Naive B cell (primary cell): ENCODE data around the gene TMIGD1. TPM values are rescaled to one million over a fixed set of nuclear protein-coding genes. Genes with fewer than 3 reads are reported as not detected.

ENCODE experiments used
- ATAC-seq, 2 donors: fragments of 150-1000 bp; cut with Tn5 transposase; 2 replicates each; pipeline ENCODE4 v1.10.0; 2021; ENCODE audit warnings: low read depth in 2 of 2, mild to moderate bottlenecking in 2 of 2, moderate library complexity in 2 of 2
- DNase-seq: peaks from one replicate; pipeline ENCODE4 v3.0.0; 2022
- H3K27ac Mint-ChIP-seq, 6 donors: one replicate each; pipeline ENCODE4 v1.8.0; 2020 to 2022; ENCODE audit warnings: mild to moderate bottlenecking in 6 of 6, mixed read lengths in 6 of 6, moderate library complexity in 5 of 6, inconsistent platforms in 2 of 6
- H3K27me3 Mint-ChIP-seq, 3 donors: one replicate each; pipeline ENCODE4 v1.8.0; 2021 to 2022; ENCODE audit warnings: mixed read lengths in 3 of 3, mild to moderate bottlenecking in 1 of 3
- H3K36me3 Mint-ChIP-seq, 2 donors: one replicate each; pipeline ENCODE4 v1.8.0; 2020 to 2022; ENCODE audit warnings: mixed read lengths in 2 of 2, inconsistent platforms in 1 of 2, mild to moderate bottlenecking in 1 of 2
- H3K4me1 Mint-ChIP-seq, 3 donors: one replicate each; pipeline ENCODE4 v1.8.0; 2020 to 2022; ENCODE audit warnings: mixed read lengths in 3 of 3, inconsistent platforms in 1 of 3, mild to moderate bottlenecking in 1 of 3, moderate library complexity in 1 of 3
- H3K4me3 Mint-ChIP-seq, 8 donors: one replicate each; pipeline ENCODE4 v1.8.0; 2020 to 2022; ENCODE audit warnings: mild to moderate bottlenecking in 8 of 8, mixed read lengths in 8 of 8, moderate library complexity in 8 of 8, inconsistent platforms in 2 of 8
- H3K9me3 Mint-ChIP-seq, 7 donors: one replicate each; pipeline ENCODE4 v1.8.0; 2020 to 2022; ENCODE audit warnings: mixed read lengths in 7 of 7, mild to moderate bottlenecking in 5 of 7, inconsistent platforms in 2 of 7, moderate library complexity in 1 of 7
- polyA plus RNA-seq, 6 donors: library from polyadenylated mRNA; unstranded; fragments of 300-500 nt; fragmentation: Illumina TruSeq; gene quantifications; one replicate each; pipeline ENCODE4 v1.2.3, GENCODE V29; 2021; ENCODE audit warnings: low read depth in 6 of 6

Gene TMIGD1
- polyA plus RNA-seq, 6 donors from 2014 or later: not detected

DNA sequence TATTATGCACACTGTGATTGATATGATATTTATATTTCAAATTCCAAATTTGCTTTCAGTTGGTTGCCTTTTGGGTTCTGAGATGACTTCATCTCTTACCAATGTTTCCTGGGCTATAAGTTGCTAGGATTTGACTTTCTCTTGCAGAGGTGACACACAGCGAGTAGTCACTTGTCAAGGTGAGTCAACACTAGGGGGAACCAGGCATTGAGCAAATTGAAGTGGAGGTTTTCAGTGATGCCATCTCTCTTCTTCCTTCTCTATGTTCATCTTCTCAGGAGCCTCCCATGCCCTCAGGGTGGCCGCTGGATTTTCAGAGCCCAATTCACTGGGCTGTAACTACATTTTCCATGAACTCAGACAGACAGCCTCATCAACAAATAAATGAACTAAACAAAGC is 38.9 kb upstream of the TMIGD1 start:
- Mint-ChIP-seq H3K27ac (no peak overlapping the region), H3K9me3 (no peaks in the 10 kb centered on the region), H3K27me3 (peaks cover 36 to 55% (median 54%) of the 10 kb centered on the region in 3 donors), H3K4me3 (no peak overlapping the region), H3K36me3 (no peaks in the 10 kb centered on the region), H3K4me1 (peaks cover 0 to 5% (median under 1%) of the 10 kb centered on the region in 3 donors)
- ATAC-seq: no peak
- no peak for DNase-seq

DNA sequence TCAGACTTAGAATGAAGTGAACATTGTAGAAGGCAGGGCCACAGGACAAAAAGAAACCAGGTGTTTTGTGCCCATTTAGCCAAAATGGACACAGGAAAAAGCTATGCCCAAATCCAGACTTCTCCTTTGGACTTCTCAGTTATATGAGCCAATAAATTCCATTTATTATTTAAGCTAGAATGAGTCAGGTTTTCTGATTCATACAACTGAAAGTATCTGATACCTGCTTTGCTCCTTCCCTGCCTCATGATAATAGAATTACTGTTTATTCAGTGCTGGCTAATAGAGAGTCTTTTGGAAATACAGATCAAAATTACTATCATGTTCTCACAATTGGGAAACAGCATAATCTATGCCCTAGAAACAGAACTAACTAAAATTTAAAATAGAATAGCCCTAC is 36.1 kb upstream of the TMIGD1 start:
- Mint-ChIP-seq H3K4me3 (no peak overlapping the region), H3K27me3 (peaks cover 27 to 39% (median 38%) of the 10 kb centered on the region in 3 donors), H3K4me1 (peaks cover 0 to 7% (median 0%) of the 10 kb centered on the region in 3 donors), H3K27ac (no peak overlapping the region), H3K9me3 (no peaks in the 10 kb centered on the region), H3K36me3 (no peaks in the 10 kb centered on the region)
- DNase-seq (no peak), ATAC-seq (no peak)

DNA sequence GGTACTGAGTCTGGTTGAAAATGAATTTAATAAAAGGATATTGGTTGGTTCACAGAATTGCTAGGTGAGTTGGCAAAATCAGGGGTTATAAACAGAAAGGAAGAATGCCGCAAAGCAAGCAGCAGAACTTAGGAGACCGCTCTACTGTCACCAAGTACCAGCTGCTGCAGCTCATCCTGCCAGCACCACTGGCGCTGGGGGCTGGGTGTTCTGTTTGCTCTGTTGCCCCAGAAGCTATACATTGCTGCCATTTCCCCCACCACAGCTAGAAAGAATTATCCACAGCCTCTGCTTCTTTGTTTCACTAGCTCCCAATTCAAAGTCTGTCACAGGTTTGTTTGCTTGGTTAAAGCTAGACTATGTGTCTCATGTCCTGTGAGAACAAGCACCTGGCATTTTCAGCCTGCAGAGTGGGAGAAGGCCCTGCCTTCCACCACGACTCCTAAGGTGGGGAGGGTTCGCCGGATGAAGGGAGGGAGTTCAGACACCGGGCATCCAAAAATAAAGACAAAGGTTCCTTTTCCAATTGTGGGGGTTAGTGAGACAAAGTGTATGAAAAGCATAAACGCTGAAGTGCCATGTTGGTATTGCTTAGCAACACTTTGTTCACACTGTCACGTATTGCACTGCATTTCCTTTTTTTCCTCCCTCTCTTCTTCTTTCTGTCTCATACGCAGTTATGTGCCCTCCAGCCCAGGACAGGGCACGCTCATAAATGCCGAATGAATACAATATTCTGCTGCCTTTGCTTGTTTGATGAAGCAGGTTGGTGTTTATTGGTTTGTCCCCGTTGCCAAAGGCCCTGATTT is 35.3 kb upstream of the TMIGD1 start:
- ATAC-seq (no peak), DNase-seq (no peak)
- Mint-ChIP-seq H3K36me3 (no peaks in the 10 kb centered on the region), H3K4me3 (peak overlapping the region in 1 of 8 donors; percentile 19), H3K4me1 (peaks cover under 1 to 10% (median 2%) of the 10 kb centered on the region in 3 donors), H3K27me3 (peaks cover 21 to 30% (median 29%) of the 10 kb centered on the region in 3 donors), H3K27ac (no peak overlapping the region), H3K9me3 (no peaks in the 10 kb centered on the region)

DNA sequence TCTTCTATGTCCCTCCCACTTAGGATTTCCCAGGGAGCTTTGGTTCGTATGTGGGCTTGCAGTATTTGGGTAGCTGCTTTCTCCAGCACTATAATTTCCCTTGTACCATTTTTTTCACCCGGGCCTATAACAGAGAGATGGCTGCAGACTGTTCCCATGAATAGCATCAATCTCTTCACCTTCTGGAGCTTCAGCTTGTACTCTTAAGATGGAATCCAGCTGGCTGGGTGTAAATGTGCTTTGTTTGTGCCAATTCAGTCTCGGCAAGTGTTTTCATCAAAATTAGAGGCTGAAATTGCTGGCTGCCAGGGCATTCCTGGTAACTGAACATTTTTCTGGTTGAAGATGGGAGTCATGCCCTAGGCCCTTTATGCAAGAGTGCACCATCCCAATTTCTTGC is 32.7 kb upstream of the TMIGD1 start:
- no peak for DNase-seq
- no peak overlapping the region for H3K27ac Mint-ChIP-seq
- peaks cover 11 to 26% (median 18%) of the 10 kb centered on the region in 3 donors for H3K4me1 Mint-ChIP-seq
- ATAC-seq: no peak
- H3K9me3 Mint-ChIP-seq: peaks cover 0 to 7% (median 3%) of the 10 kb centered on the region in 7 donors
- H3K36me3 Mint-ChIP-seq: no peaks in the 10 kb centered on the region
- H3K4me3 Mint-ChIP-seq: no peak overlapping the region
- H3K27me3 Mint-ChIP-seq: peaks cover 9 to 13% (median 10%) of the 10 kb centered on the region in 3 donors

DNA sequence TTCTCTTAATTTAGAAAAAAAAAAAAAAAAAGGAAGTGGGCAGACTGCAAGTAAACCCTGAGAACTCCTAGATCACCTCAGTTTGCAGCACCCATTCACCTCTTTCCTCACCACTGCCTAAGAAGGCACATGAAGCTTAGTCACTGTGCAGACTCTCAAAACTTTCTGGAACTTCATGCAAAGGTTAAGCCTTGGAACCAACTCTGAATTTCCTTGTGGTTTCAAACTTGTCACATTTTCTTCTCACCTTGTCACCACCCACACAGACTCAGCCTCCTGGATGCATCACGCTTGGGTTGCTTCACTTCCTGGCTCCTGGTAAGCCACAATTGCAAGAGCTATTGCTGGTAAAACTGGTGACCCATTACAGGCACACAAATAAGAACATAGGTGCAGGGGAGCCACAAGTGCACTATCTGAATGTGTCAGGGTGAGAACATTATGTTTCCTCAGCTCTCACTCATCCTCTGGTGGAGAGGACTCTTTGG is 29.9 kb upstream of the TMIGD1 start:
- H3K36me3 Mint-ChIP-seq: peaks cover 5 to 8% of the 10 kb centered on the region in 2 donors
- peak; percentile 41 for DNase-seq
- H3K27me3 Mint-ChIP-seq: peaks cover 0 to 6% (median 4%) of the 10 kb centered on the region in 3 donors
- peak overlapping the region in 1 of 6 donors; percentile 87 for H3K27ac Mint-ChIP-seq
- peaks cover 11 to 26% (median 18%) of the 10 kb centered on the region in 3 donors for H3K4me1 Mint-ChIP-seq
- H3K4me3 Mint-ChIP-seq: peak overlapping the region; percentile 17 to 83 (median 62)
- peak; percentile 91 to 93 for ATAC-seq
- peaks cover 4 to 15% (median 8%) of the 10 kb centered on the region in 7 donors for H3K9me3 Mint-ChIP-seq

DNA sequence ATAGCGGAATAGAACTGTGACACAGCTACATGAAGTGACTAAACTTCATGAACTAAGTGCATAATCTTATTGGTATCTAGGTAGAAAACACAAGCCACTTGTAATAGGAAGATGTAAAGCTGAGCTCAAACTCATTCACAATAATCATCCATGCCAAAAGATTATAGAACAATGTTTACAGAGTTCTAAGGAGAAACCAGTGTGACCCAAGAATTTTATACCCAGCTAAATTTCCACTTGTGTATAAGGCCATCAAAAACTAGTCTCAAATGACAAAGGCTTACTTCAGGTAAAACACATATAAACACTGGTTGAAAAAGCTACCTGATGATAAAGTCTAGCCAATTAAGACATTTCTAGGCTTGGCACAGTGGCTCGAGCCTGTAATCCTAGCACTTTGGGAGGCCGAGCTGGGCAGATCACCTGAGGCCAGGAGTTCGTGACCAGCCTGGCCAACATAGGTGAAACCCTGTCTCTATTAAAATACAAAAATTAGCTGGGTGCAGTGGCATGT is 28.0 kb upstream of the TMIGD1 start:
- Mint-ChIP-seq H3K4me3 (no peak overlapping the region), H3K27me3 (no peaks in the 10 kb centered on the region), H3K4me1 (peaks cover 11 to 26% (median 18%) of the 10 kb centered on the region in 3 donors), H3K36me3 (peaks cover 5 to 8% of the 10 kb centered on the region in 2 donors), H3K9me3 (peaks cover 4 to 15% (median 8%) of the 10 kb centered on the region in 7 donors), H3K27ac (no peak overlapping the region)
- ATAC-seq: no peak
- DNase-seq: no peak

DNA sequence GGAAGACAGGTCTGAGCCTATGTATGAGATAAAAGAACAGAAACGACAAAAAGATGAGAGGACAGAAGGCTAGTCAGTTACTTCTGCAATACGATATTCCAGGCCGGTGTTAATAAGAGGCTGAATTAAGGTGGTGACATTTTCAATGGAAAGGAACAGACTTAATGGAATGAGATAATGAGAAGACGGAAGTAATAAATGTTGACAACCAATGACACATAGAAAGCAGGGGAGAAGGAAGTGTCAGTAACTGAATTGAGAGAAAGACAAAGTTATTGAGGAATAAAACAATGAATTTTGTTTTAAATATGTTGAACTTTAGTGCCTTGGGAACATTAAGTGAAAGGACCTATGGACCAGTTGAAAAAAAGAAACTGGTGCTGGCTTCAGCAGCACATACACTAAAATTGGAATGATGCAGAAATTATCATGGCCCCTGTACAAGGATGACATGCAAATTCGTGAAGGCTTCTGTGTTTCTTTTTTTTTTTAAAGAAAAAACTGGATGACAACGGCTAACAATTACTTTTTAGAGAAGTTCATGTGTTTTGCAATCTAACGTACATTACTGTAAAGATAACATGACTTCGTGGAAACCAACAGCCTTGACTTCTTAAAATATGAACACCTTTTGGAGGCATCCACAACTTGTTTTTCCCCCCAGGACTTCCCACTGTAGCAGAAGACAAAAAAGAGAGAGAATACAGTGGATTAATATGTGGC is 26.4 kb upstream of the TMIGD1 start:
- Mint-ChIP-seq H3K4me1 (peaks cover 11 to 20% (median 18%) of the 10 kb centered on the region in 3 donors), H3K9me3 (peaks cover 4 to 15% (median 8%) of the 10 kb centered on the region in 7 donors), H3K27me3 (peaks cover 0 to 4% (median 2%) of the 10 kb centered on the region in 3 donors), H3K27ac (no peak overlapping the region), H3K36me3 (peaks cover 5 to 8% of the 10 kb centered on the region in 2 donors), H3K4me3 (no peak overlapping the region)
- ATAC-seq: no peak
- no peak for DNase-seq

DNA sequence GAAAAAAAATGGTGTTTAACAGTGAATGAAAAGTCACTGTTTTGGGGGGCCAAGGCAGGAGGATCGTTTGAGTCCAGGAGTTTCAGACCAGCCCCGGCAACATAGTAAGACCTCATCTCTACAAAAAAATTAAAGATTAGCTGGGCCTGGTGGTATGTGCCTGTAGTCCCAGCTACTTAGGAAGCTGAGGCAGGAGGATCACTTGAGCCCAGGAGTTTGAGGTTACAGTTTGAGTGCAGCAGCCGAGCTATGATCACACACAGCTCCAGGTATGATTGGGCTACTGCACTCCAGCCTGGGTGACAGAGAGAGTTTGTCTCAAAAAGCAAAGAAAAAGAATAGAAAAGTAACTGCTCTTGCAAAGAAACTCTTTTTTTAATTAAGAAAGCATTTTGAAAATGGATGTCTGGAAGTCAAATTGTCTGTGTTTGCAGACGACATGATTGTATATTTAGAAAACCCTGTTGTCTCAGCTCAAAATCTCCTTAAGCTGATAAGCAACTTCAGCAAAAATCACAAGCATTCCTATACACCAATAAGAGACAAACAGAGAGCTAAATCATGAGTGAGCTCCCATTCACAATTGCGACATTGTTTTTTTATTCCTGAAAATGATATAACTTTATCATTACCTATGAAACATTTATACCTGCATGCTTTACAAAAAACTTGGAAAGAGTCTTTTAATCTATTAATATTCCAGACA is 24.4 kb upstream of the TMIGD1 start:
- ATAC-seq (no peak), DNase-seq (no peak)
- Mint-ChIP-seq H3K27me3 (peaks cover 0 to 10% (median 9%) of the 10 kb centered on the region in 3 donors), H3K4me1 (peaks cover 4 to 7% (median 6%) of the 10 kb centered on the region in 3 donors), H3K4me3 (no peak overlapping the region), H3K9me3 (peaks cover 4 to 15% (median 8%) of the 10 kb centered on the region in 7 donors), H3K27ac (no peak overlapping the region), H3K36me3 (peaks cover 5 to 8% of the 10 kb centered on the region in 2 donors)

- H3K27me3 Mint-ChIP-seq: peaks cover 0 to 10% (median 9%) of the 10 kb centered on the region in 3 donors
- peaks cover 5 to 8% of the 10 kb centered on the region in 2 donors for H3K36me3 Mint-ChIP-seq
- no peak overlapping the region for H3K4me3 Mint-ChIP-seq
These were observed 23.6 kb upstream of the TMIGD1 start for GRCh38 chr17:30357476-30357875.

DNA sequence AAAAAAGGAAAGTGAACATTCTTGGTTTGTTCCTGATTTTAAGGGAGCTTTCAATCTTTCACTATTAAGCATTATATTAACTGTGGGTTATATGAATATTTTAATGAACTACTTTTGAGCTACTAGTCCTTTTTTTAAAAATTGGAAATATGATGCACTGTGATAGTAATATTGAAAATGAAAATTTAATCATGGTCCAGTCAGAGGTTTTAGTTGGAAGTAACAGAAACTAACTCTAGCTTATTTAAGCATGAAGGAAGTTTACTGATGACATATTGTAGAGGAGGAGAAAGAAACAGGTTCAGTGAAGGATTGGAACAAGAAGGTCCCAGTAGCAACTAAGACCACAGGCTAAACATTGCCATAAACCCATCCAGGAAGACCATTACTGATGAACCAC is 20.8 kb upstream of the TMIGD1 start:
- Mint-ChIP-seq H3K4me1 (no peaks in the 10 kb centered on the region), H3K27ac (no peak overlapping the region), H3K4me3 (no peak overlapping the region), H3K36me3 (no peaks in the 10 kb centered on the region), H3K9me3 (peaks cover 0 to under 1% (median 0%) of the 10 kb centered on the region in 7 donors), H3K27me3 (peaks cover 6 to 10% (median 9%) of the 10 kb centered on the region in 3 donors)
- DNase-seq: no peak
- no peak for ATAC-seq

More at GRCh38 chr17:30357476-30357875, 23.6 kb upstream of the TMIGD1 start:
- Mint-ChIP-seq H3K4me1 (peaks cover under 1 to 1% (median under 1%) of the 10 kb centered on the region in 3 donors), H3K27ac (no peak overlapping the region), H3K9me3 (peaks cover 4 to 15% (median 8%) of the 10 kb centered on the region in 7 donors)
- ATAC-seq (no peak), DNase-seq (no peak)

GRCh38 chr17:30352240-30352814 is 18.5 kb upstream of the TMIGD1 start:
- Mint-ChIP-seq H3K4me3 (no peak overlapping the region), H3K27me3 (peaks cover 6 to 10% (median 9%) of the 10 kb centered on the region in 3 donors), H3K9me3 (no peaks in the 10 kb centered on the region), H3K36me3 (no peaks in the 10 kb centered on the region), H3K4me1 (no peaks in the 10 kb centered on the region), H3K27ac (no peak overlapping the region)
- DNase-seq: no peak
- no peak for ATAC-seq

DNA sequence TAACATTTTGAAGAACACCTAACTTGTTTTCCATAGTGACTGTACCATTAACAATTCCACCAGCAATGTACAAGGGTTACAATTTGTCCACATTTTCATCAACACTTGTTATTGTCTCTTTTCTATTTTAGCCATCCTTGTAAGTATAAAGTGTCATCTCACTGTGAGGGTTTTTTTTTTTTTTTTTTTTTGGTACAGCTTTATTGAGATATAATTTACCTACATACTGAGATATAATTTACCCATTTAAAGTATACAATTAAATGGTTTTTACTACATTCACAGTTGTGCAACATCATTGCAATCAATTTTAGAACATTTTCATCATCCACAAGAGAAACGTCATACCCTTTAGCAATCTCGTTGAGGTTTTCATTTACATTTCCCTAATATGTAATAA is 17.9 kb upstream of the TMIGD1 start:
- H3K9me3 Mint-ChIP-seq: no peaks in the 10 kb centered on the region
- peaks cover 6 to 10% (median 9%) of the 10 kb centered on the region in 3 donors for H3K27me3 Mint-ChIP-seq
- DNase-seq: no peak
- no peak overlapping the region for H3K27ac Mint-ChIP-seq
- H3K4me3 Mint-ChIP-seq: no peak overlapping the region
- ATAC-seq: no peak
- no peaks in the 10 kb centered on the region for H3K4me1 Mint-ChIP-seq
- H3K36me3 Mint-ChIP-seq: no peaks in the 10 kb centered on the region
